Lung microvascular endothelial cell (primary cell): Measurements from ENCODE around the gene ARFGAP2. TPM values are rescaled to one million over a fixed set of nuclear protein-coding genes. Genes with fewer than 3 reads are reported as not detected.
"Not testable (repeated sequence)": the region's sequence is repeated elsewhere in the genome, so short reads cannot be mapped to it uniquely, and the experiment has no call there.

ENCODE experiments used
- DNase-seq, 2 donors: peaks; one replicate each; pipeline versions ENCODE4 v3.0.0 to v3.0.0-alpha.2; 2010; ENCODE audit warnings: low read depth in 2 of 2
- total RNA-seq: library from RNA; depleted of rRNA; stranded (reverse); fragments of >200 nt; gene quantifications from 2 replicates; pipeline ENCODE4 v1.2.1, GENCODE V29; 2014

The ARFGAP2 gene
- total RNA-seq, 1 donor from 2014 or later = 69.8 TPM

- no peak for DNase-seq
Observed at GRCh38 chr11:47149782-47150181, 26.9 kb downstream of the ARFGAP2 start.

GRCh38 chr11:47148903-47149531 lies 27.7 kb downstream of the ARFGAP2 start:
- DNase-seq = no peak

GRCh38 chr11:47148270-47148669 lies 28.4 kb downstream of the ARFGAP2 start:
- DNase-seq = no peak

- DNase-seq = no peak
Observed at GRCh38 chr11:47147681-47148080, 29.0 kb downstream of the ARFGAP2 start.

GRCh38 chr11:47147250-47147649 lies 29.4 kb downstream of the ARFGAP2 start:
- no peak for DNase-seq

GRCh38 chr11:47144541-47144940 lies 32.1 kb downstream of the ARFGAP2 start:
- DNase-seq = no peak

GRCh38 chr11:47143322-47143721 lies 33.4 kb downstream of the ARFGAP2 start:
- DNase-seq = peak; percentile 41 to 72

GRCh38 chr11:47139878-47140277 lies 36.8 kb downstream of the ARFGAP2 start:
- DNase-seq = no peak

- no peak for DNase-seq
Observed at GRCh38 chr11:47137476-47137875, 39.2 kb downstream of the ARFGAP2 start.

- no peak for DNase-seq
Observed at GRCh38 chr11:47136921-47137320, 39.8 kb downstream of the ARFGAP2 start.

- no peak for DNase-seq
Observed at GRCh38 chr11:47136327-47136726, 40.4 kb downstream of the ARFGAP2 start.

GRCh38 chr11:47132981-47133380 lies 43.7 kb downstream of the ARFGAP2 start:
- no peak for DNase-seq

- DNase-seq = no peak
Observed at GRCh38 chr11:47132490-47132889, 44.2 kb downstream of the ARFGAP2 start.

- DNase-seq = no peak
Observed at GRCh38 chr11:47131136-47131535, 45.5 kb downstream of the ARFGAP2 start.

- no peak for DNase-seq
Observed at GRCh38 chr11:47130543-47130942, 46.1 kb downstream of the ARFGAP2 start.

GRCh38 chr11:47127213-47127612 lies 49.5 kb downstream of the ARFGAP2 start:
- DNase-seq = no peak

GRCh38 chr11:47125083-47125482 lies 51.6 kb downstream of the ARFGAP2 start:
- DNase-seq = no peak

- DNase-seq = peak in 1 of 2 donors; percentile 15
Observed at GRCh38 chr11:47124675-47125074, 52.0 kb downstream of the ARFGAP2 start.

- DNase-seq = no peak
Observed at GRCh38 chr11:47123094-47123493, 53.6 kb downstream of the ARFGAP2 start.

GRCh38 chr11:47121731-47122130 lies 54.9 kb downstream of the ARFGAP2 start:
- DNase-seq = no peak

GRCh38 chr11:47121056-47121455 lies 55.6 kb downstream of the ARFGAP2 start:
- no peak for DNase-seq

GRCh38 chr11:47118958-47119688 lies 57.6 kb downstream of the ARFGAP2 start:
- not testable (repeated sequence) for DNase-seq
